Measurements from ENCODE around the gene PPP1R37. TPM values are rescaled to one million over a fixed set of nuclear protein-coding genes. Genes with fewer than 3 reads are reported as not detected.

Gene PPP1R37
- polyA plus RNA-seq, 3 donors, result 19.9 to 25.0 (median 23.7) TPM

GRCh38 chr19:45130888-45131615, 38.1 kb downstream of the PPP1R37 start:
- DNase-seq (ENCODE audit: low read depth in 3 of 3, low spot score in 2 of 3), result no peak

- DNase-seq (ENCODE audit: low read depth in 3 of 3, low spot score in 2 of 3), result no peak
These were observed 40.7 kb downstream of the PPP1R37 start for GRCh38 chr19:45133661-45134060.

GRCh38 chr19:45135176-45135885, 42.4 kb downstream of the PPP1R37 start:
- DNase-seq (ENCODE audit: low read depth in 3 of 3, low spot score in 2 of 3), result no peak

- DNase-seq (ENCODE audit: low read depth in 3 of 3, low spot score in 2 of 3), result no peak
These were observed 43.7 kb downstream of the PPP1R37 start for GRCh38 chr19:45136507-45137178.

- no peak for DNase-seq (ENCODE audit: low read depth in 3 of 3, low spot score in 2 of 3)
These were observed 44.3 kb downstream of the PPP1R37 start for GRCh38 chr19:45137179-45137761.

- DNase-seq (ENCODE audit: low read depth in 3 of 3, low spot score in 2 of 3), result no peak
These were observed 45.3 kb downstream of the PPP1R37 start for GRCh38 chr19:45138303-45138751.

GRCh38 chr19:45139286-45140143, 46.5 kb downstream of the PPP1R37 start:
- no peak for DNase-seq (ENCODE audit: low read depth in 3 of 3, low spot score in 2 of 3)

- no peak for DNase-seq (ENCODE audit: low read depth in 3 of 3, low spot score in 2 of 3)
These were observed 47.1 kb downstream of the PPP1R37 start for GRCh38 chr19:45140144-45140503.

- no peak for DNase-seq (ENCODE audit: low read depth in 3 of 3, low spot score in 2 of 3)
These were observed 47.6 kb downstream of the PPP1R37 start for GRCh38 chr19:45140533-45140932.

- DNase-seq (ENCODE audit: low read depth in 3 of 3, low spot score in 2 of 3), result no peak
These were observed 48.4 kb downstream of the PPP1R37 start for GRCh38 chr19:45141203-45141900.

GRCh38 chr19:45142016-45142725, 49.2 kb downstream of the PPP1R37 start:
- no peak for DNase-seq (ENCODE audit: low read depth in 3 of 3, low spot score in 2 of 3)

- DNase-seq (ENCODE audit: low read depth in 3 of 3, low spot score in 2 of 3), result no peak
These were observed 49.7 kb downstream of the PPP1R37 start for GRCh38 chr19:45142726-45143110.

- DNase-seq (ENCODE audit: low read depth in 3 of 3, low spot score in 2 of 3), result no peak
These were observed 51.7 kb downstream of the PPP1R37 start for GRCh38 chr19:45144431-45145269.

- DNase-seq (ENCODE audit: low read depth in 3 of 3, low spot score in 2 of 3), result no peak
These were observed 52.6 kb downstream of the PPP1R37 start for GRCh38 chr19:45145270-45146189.

GRCh38 chr19:45146251-45146650, 53.3 kb downstream of the PPP1R37 start:
- DNase-seq (ENCODE audit: low read depth in 3 of 3, low spot score in 2 of 3), result no peak

- no peak for DNase-seq (ENCODE audit: low read depth in 3 of 3, low spot score in 2 of 3)
These were observed 53.8 kb downstream of the PPP1R37 start for GRCh38 chr19:45146741-45147205.

Measured in right renal cortex interstitium (tissue), 3 donors.